Neural progenitor cell (in vitro differentiated cells): ENCODE data around the gene RASL11B. TPM values are rescaled to one million over a fixed set of nuclear protein-coding genes. Genes with fewer than 3 reads are reported as not detected.

Experiments
- DNase-seq: peaks from one replicate; pipeline ENCODE4 v3.0.0-alpha.2; 2016; ENCODE audit warnings: low spot score
- H2AFZ ChIP-seq: fragments of 200-600 bp; sonication (generic); replicated peaks from 2 replicates; pipeline ENCODE4 v1.6.1; 2016; ENCODE audit warnings: antibody characterized with exemption
- H3F3A ChIP-seq: fragments of 200-600 bp; sonication (generic); 2 replicates; pipeline ENCODE4 v1.6.1; 2016; ENCODE audit warnings: antibody characterized with exemption, low read depth
- H3K27ac ChIP-seq: fragments of 200-600 bp; sonication (generic); 2 replicates; pipeline ENCODE4 v1.5.1; 2016; ENCODE audit warnings: mild to moderate bottlenecking
- H3K27me3 ChIP-seq: fragments of 200-600 bp; sonication (generic); 2 replicates; pipeline ENCODE4 v1.6.1; 2016; ENCODE audit warnings: mild to moderate bottlenecking, moderate library complexity
- H3K36me3 ChIP-seq: fragments of 200-600 bp; sonication (generic); 2 replicates; pipeline ENCODE4 v1.5.1; 2016
- H3K4me1 ChIP-seq: fragments of 200-600 bp; sonication (generic); 2 replicates; pipeline ENCODE4 v1.6.1; 2016; ENCODE audit warnings: mixed run types
- H3K4me2 ChIP-seq: fragments of 200-600 bp; sonication (generic); 2 replicates; pipeline ENCODE4 v1.6.1; 2016
- H3K4me3 ChIP-seq: fragments of 200-600 bp; sonication (generic); 2 replicates; pipeline ENCODE4 v1.5.1; 2016
- H3K79me2 ChIP-seq: fragments of 200-600 bp; sonication (generic); 2 replicates; pipeline ENCODE4 v1.6.1; 2016; ENCODE audit warnings: low read depth
- H3K9ac ChIP-seq: fragments of 200-600 bp; sonication (generic); 2 replicates; pipeline ENCODE4 v1.6.1; 2016
- H3K9me3 ChIP-seq: fragments of 200-600 bp; sonication (generic); 2 replicates; pipeline ENCODE4 v1.5.1; 2016; ENCODE audit warnings: low read depth
- H4K20me1 ChIP-seq: fragments of 200-600 bp; sonication (generic); 2 replicates; pipeline ENCODE4 v1.6.1; 2016; ENCODE audit warnings: low read depth
- H3K27ac Mint-ChIP-seq: 3 replicates; pipeline ENCODE4 v1.8.0; 2021; ENCODE audit warnings: mixed read lengths
- H3K27me3 Mint-ChIP-seq: 2 replicates; pipeline ENCODE4 v1.8.0; 2022; ENCODE audit warnings: low read depth, mild to moderate bottlenecking, inconsistent platforms, moderate library complexity, mixed read lengths; ENCODE audit not compliant: insufficient read depth
- H3K36me3 Mint-ChIP-seq: 3 replicates; pipeline ENCODE4 v1.8.0; 2021; ENCODE audit warnings: mixed read lengths
- H3K4me1 Mint-ChIP-seq: 3 replicates; pipeline ENCODE4 v1.8.0; 2021; ENCODE audit warnings: mixed read lengths
- H3K4me3 Mint-ChIP-seq: 3 replicates; pipeline ENCODE4 v1.8.0; 2021; ENCODE audit warnings: mild to moderate bottlenecking, moderate library complexity, mixed read lengths
- H3K9me3 Mint-ChIP-seq: 3 replicates; pipeline ENCODE4 v1.8.0; 2020; ENCODE audit warnings: mixed read lengths
- EZH2 ChIP-seq: fragments of 200-600 bp; sonication (generic); IDR thresholded peaks from 2 replicates; pipeline ENCODE4 v1.6.1; 2017; ENCODE audit warnings: antibody characterized with exemption, mild to moderate bottlenecking, moderate library complexity
- EZH2phosphoT487 ChIP-seq: fragments of 200-600 bp; sonication (generic); IDR thresholded peaks from 2 replicates; pipeline ENCODE4 v1.6.1; 2017; ENCODE audit warnings: antibody characterized with exemption
- total RNA-seq: library from RNA; depleted of rRNA; stranded (reverse); fragments of >200 nt; gene quantifications from 2 replicates; pipeline ENCODE4 v1.2.3, GENCODE V29; 2015; ENCODE audit warnings: low replicate concordance
- TF ChIP-seq, protein P1 (sequence below): fragments of 200-600 bp; sonication (generic); IDR thresholded peaks from 2 replicates; pipeline ENCODE4 v1.5.1; 2017; ENCODE audit warnings: antibody characterized with exemption, mild to moderate bottlenecking

Gene RASL11B
- total RNA-seq, 1 donor from 2014 or later = 10.1 TPM

DNA sequence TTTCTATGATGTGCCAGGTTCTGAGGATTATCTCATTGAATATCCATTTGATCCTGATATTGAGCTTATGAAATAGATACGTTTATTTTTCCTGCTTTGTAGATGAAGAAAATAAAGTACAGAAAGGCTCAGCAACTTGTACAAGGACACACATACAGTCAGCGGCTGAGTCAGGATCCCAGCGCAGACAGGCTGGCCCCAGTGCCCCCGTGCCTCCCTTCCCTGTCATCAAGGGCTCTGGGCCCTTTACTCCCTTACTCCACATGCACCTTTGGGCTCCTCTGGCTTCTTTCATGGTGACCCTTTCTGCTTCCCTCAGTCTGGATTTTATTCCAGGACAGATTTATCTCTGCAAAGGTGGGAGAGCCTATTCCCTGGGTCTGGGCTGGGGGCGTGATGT, 12.8 kb downstream of the RASL11B start:
- Mint-ChIP-seq H3K4me1 (peaks cover 43% of the 10 kb centered on the region), H3K36me3 (peaks cover 4% of the 10 kb centered on the region), H3K4me3 (no peak overlapping the region), H3K27ac (no peak overlapping the region), H3K9me3 (no peaks in the 10 kb centered on the region), H3K27me3 (peaks cover 10% of the 10 kb centered on the region)
- Histone ChIP-seq H3K9ac (no peak overlapping the region), H4K20me1 (peaks cover 4% of the 10 kb centered on the region), H3K9me3 (no peaks in the 10 kb centered on the region), H2AFZ (no peak overlapping the region), H3K27ac (no peak overlapping the region), H3K4me1 (peaks cover 26% of the 10 kb centered on the region), H3F3A (no peaks in the 10 kb centered on the region), H3K4me2 (no peak overlapping the region), H3K79me2 (no peaks in the 10 kb centered on the region), H3K4me3 (no peak overlapping the region), H3K36me3 (no peaks in the 10 kb centered on the region), H3K27me3 (no peaks in the 10 kb centered on the region)
- TF ChIP-seq EZH2phosphoT487 (no peak), EZH2 (no peak)
- TF ChIP-seq, protein P1, sequence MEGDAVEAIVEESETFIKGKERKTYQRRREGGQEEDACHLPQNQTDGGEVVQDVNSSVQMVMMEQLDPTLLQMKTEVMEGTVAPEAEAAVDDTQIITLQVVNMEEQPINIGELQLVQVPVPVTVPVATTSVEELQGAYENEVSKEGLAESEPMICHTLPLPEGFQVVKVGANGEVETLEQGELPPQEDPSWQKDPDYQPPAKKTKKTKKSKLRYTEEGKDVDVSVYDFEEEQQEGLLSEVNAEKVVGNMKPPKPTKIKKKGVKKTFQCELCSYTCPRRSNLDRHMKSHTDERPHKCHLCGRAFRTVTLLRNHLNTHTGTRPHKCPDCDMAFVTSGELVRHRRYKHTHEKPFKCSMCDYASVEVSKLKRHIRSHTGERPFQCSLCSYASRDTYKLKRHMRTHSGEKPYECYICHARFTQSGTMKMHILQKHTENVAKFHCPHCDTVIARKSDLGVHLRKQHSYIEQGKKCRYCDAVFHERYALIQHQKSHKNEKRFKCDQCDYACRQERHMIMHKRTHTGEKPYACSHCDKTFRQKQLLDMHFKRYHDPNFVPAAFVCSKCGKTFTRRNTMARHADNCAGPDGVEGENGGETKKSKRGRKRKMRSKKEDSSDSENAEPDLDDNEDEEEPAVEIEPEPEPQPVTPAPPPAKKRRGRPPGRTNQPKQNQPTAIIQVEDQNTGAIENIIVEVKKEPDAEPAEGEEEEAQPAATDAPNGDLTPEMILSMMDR = no peak
- no peak for DNase-seq

- Mint-ChIP-seq H3K4me3 (peak overlapping the region; percentile 5), H3K4me1 (peaks cover 40% of the 10 kb centered on the region), H3K27ac (peak overlapping the region; percentile 11), H3K9me3 (no peaks in the 10 kb centered on the region), H3K27me3 (peaks cover 8% of the 10 kb centered on the region), H3K36me3 (peaks cover 2% of the 10 kb centered on the region)
- no peaks in the 10 kb centered on the region for H3K36me3 ChIP-seq
- no peaks in the 10 kb centered on the region for H3K79me2 ChIP-seq
- no peak overlapping the region for H3K4me2 ChIP-seq
- no peak overlapping the region for H2AFZ ChIP-seq
- DNase-seq = no peak
- TF ChIP-seq, protein P1 = no peak
- TF ChIP-seq EZH2 (no peak), EZH2phosphoT487 (no peak)
- peaks cover 4% of the 10 kb centered on the region for H4K20me1 ChIP-seq
- no peaks in the 10 kb centered on the region for H3K27me3 ChIP-seq
- H3F3A ChIP-seq = no peaks in the 10 kb centered on the region
- no peak overlapping the region for H3K4me3 ChIP-seq
- peaks cover 26% of the 10 kb centered on the region for H3K4me1 ChIP-seq
- H3K27ac ChIP-seq = no peak overlapping the region
- H3K9me3 ChIP-seq = no peaks in the 10 kb centered on the region
- H3K9ac ChIP-seq = no peak overlapping the region
Observed at GRCh38 chr4:52876069-52876468, 14.0 kb downstream of the RASL11B start.

DNA sequence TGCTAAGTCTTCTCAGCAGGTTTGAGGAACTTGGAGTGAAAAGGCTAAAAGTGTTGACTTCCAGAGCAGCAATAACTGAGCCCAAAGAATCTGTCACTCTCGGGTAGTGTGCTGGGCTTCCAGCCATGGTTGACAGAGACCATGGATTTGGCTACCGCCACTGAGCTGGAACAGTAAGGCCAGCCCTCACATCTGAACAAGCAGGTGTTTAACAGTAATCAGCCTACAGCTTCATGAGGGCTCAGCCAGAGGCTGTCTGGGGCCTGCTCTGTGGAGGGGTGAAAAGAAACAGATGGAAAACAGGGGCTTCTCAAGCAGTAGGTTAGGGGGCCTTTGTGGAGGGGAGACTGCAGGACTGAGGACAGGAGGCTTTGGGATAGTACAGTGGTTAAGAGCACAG, 14.9 kb downstream of the RASL11B start:
- peaks cover 26% of the 10 kb centered on the region for H3K4me1 ChIP-seq
- H3K4me3 Mint-ChIP-seq = no peak overlapping the region
- H3K36me3 ChIP-seq = no peaks in the 10 kb centered on the region
- no peak for TF ChIP-seq EZH2phosphoT487
- TF ChIP-seq EZH2 = no peak
- TF ChIP-seq, protein P1 = no peak
- H3K79me2 ChIP-seq = no peaks in the 10 kb centered on the region
- H4K20me1 ChIP-seq = peaks cover 4% of the 10 kb centered on the region
- H3K4me3 ChIP-seq = no peak overlapping the region
- H3K27ac ChIP-seq = no peak overlapping the region
- no peaks in the 10 kb centered on the region for H3K9me3 ChIP-seq
- H3K4me1 Mint-ChIP-seq = peaks cover 49% of the 10 kb centered on the region
- H3K27me3 ChIP-seq = peaks cover 3% of the 10 kb centered on the region
- no peak overlapping the region for H3K27ac Mint-ChIP-seq
- no peak for DNase-seq
- H3K9me3 Mint-ChIP-seq = peaks cover 1% of the 10 kb centered on the region
- H3K9ac ChIP-seq = no peak overlapping the region
- no peak overlapping the region for H2AFZ ChIP-seq
- peaks cover 2% of the 10 kb centered on the region for H3K36me3 Mint-ChIP-seq
- peaks cover 8% of the 10 kb centered on the region for H3K27me3 Mint-ChIP-seq
- no peaks in the 10 kb centered on the region for H3F3A ChIP-seq
- H3K4me2 ChIP-seq = no peak overlapping the region
